HG02623 (cell line): ENCODE measurements around the gene USP17L20.
"Not testable (repeated sequence)": the region's sequence is repeated elsewhere in the genome, so short reads cannot be mapped to it uniquely, and the experiment has no call there.

Experiments
- ATAC-seq: cut with Tn5 transposase; IDR thresholded peaks from one replicate; pipeline ENCODE4 v1.9.1; 2021; ENCODE audit warnings: moderate library complexity; ENCODE audit not compliant: unreplicated experiment

Gene USP17L20

DNA sequence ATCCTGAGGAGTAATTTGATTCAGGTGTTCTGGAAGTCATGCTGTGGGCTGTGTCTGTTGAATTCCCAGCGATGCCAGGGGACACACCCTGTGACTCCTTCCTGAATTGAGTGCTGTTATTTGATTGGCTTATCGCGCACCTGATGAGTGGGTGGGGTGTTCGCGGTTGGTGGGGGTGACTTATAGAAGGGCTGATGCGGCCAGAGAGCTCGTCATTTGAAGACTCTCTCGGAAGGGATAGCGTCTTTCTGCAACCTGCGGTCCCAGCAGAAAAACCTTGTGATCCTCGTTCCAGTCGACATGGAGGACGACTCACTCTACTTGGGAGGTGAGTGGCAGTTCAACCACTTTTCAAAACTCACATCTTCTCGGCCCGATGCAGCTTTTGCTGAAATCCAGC lies at the start of gene USP17L20:
Gene USP17L20, plus strand, starts transcription at position 301 of the 400 bp plus-strand sequence. Its CDS starts 0 bp downstream, at position 301.
- not testable (repeated sequence) for ATAC-seq

DNA sequence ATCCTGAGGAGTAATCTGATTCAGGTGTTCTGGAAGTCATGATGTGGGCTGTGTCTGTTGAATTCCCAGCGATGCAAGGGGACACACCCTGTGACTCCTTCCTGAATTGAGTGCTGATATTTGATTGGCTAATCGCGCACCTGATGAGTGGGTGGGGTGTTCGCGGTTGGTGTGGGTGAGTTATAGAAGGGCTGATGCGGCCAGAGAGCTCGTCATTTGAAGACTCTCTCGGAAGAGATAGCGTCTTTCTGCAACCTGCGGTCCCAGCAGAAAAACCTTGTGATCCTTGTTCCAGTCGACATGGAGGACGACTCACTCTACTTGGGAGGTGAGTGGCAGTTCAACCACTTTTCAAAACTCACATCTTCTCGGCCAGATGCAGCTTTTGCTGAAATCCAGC lies 47.6 kb upstream of the USP17L20 start, which contains the start of gene USP17L10:
Gene USP17L10, plus strand, starts transcription at position 301 of the 400 bp plus-strand sequence. Its CDS starts 0 bp downstream, at position 301.
- ATAC-seq: not testable (repeated sequence)

DNA sequence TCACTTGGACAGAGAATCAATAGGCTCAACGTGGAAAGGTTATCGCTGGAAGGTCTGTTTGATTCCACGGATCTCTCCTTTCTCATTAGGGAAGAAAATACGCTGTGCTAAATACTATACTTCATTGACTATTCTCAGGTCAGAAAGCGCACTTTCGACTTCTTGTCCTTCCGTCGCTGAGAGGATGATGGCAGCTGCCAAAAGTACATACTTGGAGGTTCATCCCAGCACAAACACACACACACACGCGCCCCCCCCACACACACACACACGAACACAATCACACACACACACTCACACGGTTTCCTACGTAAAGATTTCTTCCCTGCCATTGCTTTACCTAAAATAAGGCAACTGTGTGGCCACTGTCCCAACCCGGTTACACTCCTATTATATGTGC lies 43.2 kb upstream of the USP17L20 start:
- not testable (repeated sequence) for ATAC-seq

GRCh38 chr4:9215105-9215504 lies 42.8 kb upstream of the USP17L20 start, which contains the start of gene USP17L11:
USP17L11 (plus strand) TSS chr4:9215405; CDS start chr4:9215405, 0 bp downstream.
- ATAC-seq: not testable (repeated sequence)

DNA sequence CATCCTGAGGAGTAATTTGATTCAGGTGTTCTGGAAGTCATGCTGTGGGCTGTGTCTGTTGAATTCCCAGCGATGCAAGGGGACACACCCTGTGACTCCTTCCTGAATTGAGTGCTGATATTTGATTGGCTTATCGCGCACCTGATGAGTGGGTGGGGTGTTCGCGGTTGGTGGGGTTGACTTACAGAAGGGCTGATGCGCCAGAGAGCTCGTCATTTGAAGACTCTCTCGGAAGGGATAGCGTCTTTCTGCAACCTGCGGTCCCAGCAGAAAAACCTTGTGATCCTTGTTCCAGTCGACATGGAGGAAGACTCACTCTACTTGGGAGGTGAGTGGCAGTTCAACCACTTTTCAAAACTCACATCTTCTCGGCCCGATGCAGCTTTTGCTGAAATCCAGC lies 38.1 kb upstream of the USP17L20 start, which contains the start of gene USP17L12:
Gene USP17L12, plus strand, starts transcription at position 301 of the 400 bp plus-strand sequence. Its CDS starts 0 bp downstream, at position 301.
- ATAC-seq: not testable (repeated sequence)

GRCh38 chr4:9224596-9224995 lies 33.3 kb upstream of the USP17L20 start, which contains the start of gene USP17L13:
USP17L13 (plus strand) TSS chr4:9224896; CDS start chr4:9224896, 0 bp downstream.
- not testable (repeated sequence) for ATAC-seq

GRCh38 chr4:9230249-9230648 lies 27.7 kb upstream of the USP17L20 start:
- not testable (repeated sequence) for ATAC-seq

DNA sequence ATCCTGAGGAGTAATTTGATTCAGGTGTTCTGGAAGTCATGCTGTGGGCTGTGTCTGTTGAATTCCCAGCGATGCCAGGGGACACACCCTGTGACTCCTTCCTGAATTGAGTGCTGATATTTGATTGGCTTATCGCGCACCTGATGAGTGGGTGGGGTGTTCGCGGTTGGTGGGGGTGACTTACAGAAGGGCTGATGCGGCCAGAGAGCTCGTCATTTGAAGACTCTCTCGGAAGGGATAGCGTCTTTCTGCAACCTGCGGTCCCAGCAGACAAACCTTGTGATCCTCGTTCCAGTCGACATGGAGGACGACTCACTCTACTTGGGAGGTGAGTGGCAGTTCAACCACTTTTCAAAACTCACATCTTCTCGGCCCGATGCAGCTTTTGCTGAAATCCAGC lies 23.8 kb upstream of the USP17L20 start, which contains the start of gene USP17L15:
Gene USP17L15, plus strand, starts transcription at position 301 of the 400 bp plus-strand sequence. Its CDS starts 0 bp downstream, at position 301.
- ATAC-seq: not testable (repeated sequence)

GRCh38 chr4:9238461-9238860 lies 19.5 kb upstream of the USP17L20 start:
- not testable (repeated sequence) for ATAC-seq

- ATAC-seq: not testable (repeated sequence)
Measured at GRCh38 chr4:9243579-9243978, 14.3 kb upstream of the USP17L20 start, which contains the start of gene USP17L17. USP17L17 (plus strand) TSS chr4:9243879; CDS start chr4:9243879, 0 bp downstream.

GRCh38 chr4:9247953-9248680 lies 9.8 kb upstream of the USP17L20 start, which contains the start of gene USP17L18:
USP17L18 (plus strand) TSS chr4:9248630; CDS start chr4:9248630, 0 bp downstream.
- not testable (repeated sequence) for ATAC-seq

DNA sequence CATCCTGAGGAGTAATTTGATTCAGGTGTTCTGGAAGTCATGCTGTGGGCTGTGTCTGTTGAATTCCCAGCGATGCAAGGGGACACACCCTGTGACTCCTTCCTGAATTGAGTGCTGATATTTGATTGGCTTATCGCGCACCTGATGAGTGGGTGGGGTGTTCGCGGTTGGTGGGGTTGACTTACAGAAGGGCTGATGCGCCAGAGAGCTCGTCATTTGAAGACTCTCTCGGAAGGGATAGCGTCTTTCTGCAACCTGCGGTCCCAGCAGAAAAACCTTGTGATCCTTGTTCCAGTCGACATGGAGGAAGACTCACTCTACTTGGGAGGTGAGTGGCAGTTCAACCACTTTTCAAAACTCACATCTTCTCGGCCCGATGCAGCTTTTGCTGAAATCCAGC lies 4.8 kb upstream of the USP17L20 start, which contains the start of gene USP17L19:
Gene USP17L19, plus strand, starts transcription at position 301 of the 400 bp plus-strand sequence. Its CDS starts 0 bp downstream, at position 301.
- ATAC-seq: not testable (repeated sequence)

DNA sequence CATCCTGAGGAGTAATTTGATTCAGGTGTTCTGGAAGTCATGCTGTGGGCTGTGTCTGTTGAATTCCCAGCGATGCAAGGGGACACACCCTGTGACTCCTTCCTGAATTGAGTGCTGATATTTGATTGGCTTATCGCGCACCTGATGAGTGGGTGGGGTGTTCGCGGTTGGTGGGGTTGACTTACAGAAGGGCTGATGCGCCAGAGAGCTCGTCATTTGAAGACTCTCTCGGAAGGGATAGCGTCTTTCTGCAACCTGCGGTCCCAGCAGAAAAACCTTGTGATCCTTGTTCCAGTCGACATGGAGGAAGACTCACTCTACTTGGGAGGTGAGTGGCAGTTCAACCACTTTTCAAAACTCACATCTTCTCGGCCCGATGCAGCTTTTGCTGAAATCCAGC lies 4.6 kb downstream of the USP17L20 start, which contains the start of gene USP17L21:
Gene USP17L21, plus strand, starts transcription at position 301 of the 400 bp plus-strand sequence. Its CDS starts 0 bp downstream, at position 301.
- not testable (repeated sequence) for ATAC-seq

DNA sequence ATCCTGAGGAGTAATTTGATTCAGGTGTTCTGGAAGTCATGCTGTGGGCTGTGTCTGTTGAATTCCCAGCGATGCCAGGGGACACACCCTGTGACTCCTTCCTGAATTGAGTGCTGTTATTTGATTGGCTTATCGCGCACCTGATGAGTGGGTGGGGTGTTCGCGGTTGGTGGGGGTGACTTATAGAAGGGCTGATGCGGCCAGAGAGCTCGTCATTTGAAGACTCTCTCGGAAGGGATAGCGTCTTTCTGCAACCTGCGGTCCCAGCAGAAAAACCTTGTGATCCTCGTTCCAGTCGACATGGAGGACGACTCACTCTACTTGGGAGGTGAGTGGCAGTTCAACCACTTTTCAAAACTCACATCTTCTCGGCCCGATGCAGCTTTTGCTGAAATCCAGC lies 9.4 kb downstream of the USP17L20 start, which contains the start of gene USP17L22:
Gene USP17L22, plus strand, starts transcription at position 301 of the 400 bp plus-strand sequence. Its CDS starts 0 bp downstream, at position 301.
- ATAC-seq: not testable (repeated sequence)

DNA sequence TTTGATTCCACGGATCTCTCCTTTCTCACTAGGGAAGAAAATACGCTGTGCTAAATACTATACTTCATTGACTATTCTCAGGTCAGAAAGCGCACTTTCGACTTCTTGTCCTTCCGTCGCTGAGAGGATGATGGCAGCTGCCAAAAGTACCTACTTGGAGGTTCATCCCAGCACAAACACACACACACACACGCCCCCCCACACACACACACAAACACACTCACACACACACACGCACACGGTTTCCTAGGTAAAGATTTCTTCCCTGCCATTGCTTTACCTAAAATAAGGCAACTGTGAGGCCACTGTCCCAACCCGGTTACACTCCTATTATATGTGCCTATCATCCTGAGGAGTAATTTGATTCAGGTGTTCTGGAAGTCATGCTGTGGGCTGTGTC lies 13.8 kb downstream of the USP17L20 start:
- ATAC-seq: not testable (repeated sequence)
